ENCODE measurements around the gene FASN.

FASN gene

GRCh38 chr17:82104797-82105416 is 6.9 kb upstream of the FASN start:
- DNase-seq (ENCODE audit: extremely low spot score, insufficient read length, low read depth) (no peak), FAIRE-seq (no peak)

GRCh38 chr17:82103553-82104451 is 5.8 kb upstream of the FASN start:
- FAIRE-seq = no peak
- DNase-seq (ENCODE audit: extremely low spot score, insufficient read length, low read depth) = no peak

- FAIRE-seq (no peak), DNase-seq (ENCODE audit: extremely low spot score, insufficient read length, low read depth) (no peak)
Measured at GRCh38 chr17:82101767-82102679, 4.0 kb upstream of the FASN start.

GRCh38 chr17:82101301-82101715 is 3.3 kb upstream of the FASN start:
- FAIRE-seq = no peak

GRCh38 chr17:82100502-82101298 is 2.7 kb upstream of the FASN start:
- FAIRE-seq (no peak), DNase-seq (ENCODE audit: extremely low spot score, insufficient read length, low read depth) (no peak)

More at GRCh38 chr17:82101301-82101715, 3.3 kb upstream of the FASN start:
- DNase-seq (ENCODE audit: extremely low spot score, insufficient read length, low read depth) = no peak

GRCh38 chr17:82098939-82099763 is 1.1 kb upstream of the FASN start:
- no peak for DNase-seq (ENCODE audit: extremely low spot score, insufficient read length, low read depth)
- FAIRE-seq = no peak

GRCh38 chr17:82097919-82098168 is 192 bp downstream of the FASN start:
- FAIRE-seq (no peak), DNase-seq (ENCODE audit: extremely low spot score, insufficient read length, low read depth) (no peak)

- DNase-seq (ENCODE audit: extremely low spot score, insufficient read length, low read depth) = no peak
- no peak for FAIRE-seq
Measured at GRCh38 chr17:82097184-82097918, 685 bp downstream of the FASN start.

- no peak for DNase-seq (ENCODE audit: extremely low spot score, insufficient read length, low read depth)
- FAIRE-seq = no peak
Measured at GRCh38 chr17:82096709-82097183, 1.3 kb downstream of the FASN start.

GRCh38 chr17:82095777-82096708 is 2.0 kb downstream of the FASN start:
- DNase-seq (ENCODE audit: extremely low spot score, insufficient read length, low read depth) (no peak), FAIRE-seq (no peak)

- DNase-seq (ENCODE audit: extremely low spot score, insufficient read length, low read depth) = no peak
- no peak for FAIRE-seq
Measured at GRCh38 chr17:82094931-82095776, 2.9 kb downstream of the FASN start.

GRCh38 chr17:82092995-82093751 is 4.9 kb downstream of the FASN start:
- FAIRE-seq = no peak
- no peak for DNase-seq (ENCODE audit: extremely low spot score, insufficient read length, low read depth)

- FAIRE-seq (no peak), DNase-seq (ENCODE audit: extremely low spot score, insufficient read length, low read depth) (no peak)
Measured at GRCh38 chr17:82092628-82092994, 5.4 kb downstream of the FASN start.

GRCh38 chr17:82092094-82092586 is 5.9 kb downstream of the FASN start:
- no peak for DNase-seq (ENCODE audit: extremely low spot score, insufficient read length, low read depth)
- no peak for FAIRE-seq

GRCh38 chr17:82091264-82092066 is 6.6 kb downstream of the FASN start:
- no peak for FAIRE-seq

More at GRCh38 chr17:82091264-82092066, 6.6 kb downstream of the FASN start:
- DNase-seq (ENCODE audit: extremely low spot score, insufficient read length, low read depth) = no peak

Data from GM18507 (cell line).